AG04450 (cell line): ENCODE measurements around the gene NSMF. TPM values are rescaled to one million over a fixed set of nuclear protein-coding genes. Genes with fewer than 3 reads are reported as not detected.
A peak's percentile ranks its signal among the peaks of the same experiment; 100 is the strongest.

Source experiments
- CTCF ChIA-PET: fragments of 300-600, 350-600 bp; formaldehyde crosslinking; extraction: SDS; loops from one replicate; lab custom pipeline; 2022; ENCODE audit warnings: antibody characterized with exemption, inconsistent platforms; lab: Charles Lee
- POLR2A ChIA-PET: fragments of 350-600 bp; formaldehyde crosslinking; extraction: SDS; loops from one replicate; lab custom pipeline; 2021; ENCODE audit warnings: antibody characterized with exemption, inconsistent platforms; lab: Yijun Ruan, JAX
- DNase-seq: peaks from one replicate; pipeline ENCODE4 v3.0.0-alpha.2; 2011; ENCODE audit warnings: low read depth, low spot score
- H3K27ac ChIP-seq: one replicate; pipeline ENCODE4 v1.5.1; 2012; ENCODE audit warnings: low read depth, low read length, control low read depth
- H3K27me3 ChIP-seq: one replicate; pipeline ENCODE4 v1.6.0; 2012; ENCODE audit warnings: low read length; ENCODE audit not compliant: control insufficient read depth, insufficient read depth
- H3K4me3 ChIP-seq: 2 replicates; pipeline ENCODE4 v1.5.1; 2011; ENCODE audit warnings: mild to moderate bottlenecking, low read depth, low read length, control low read depth
- H3K9me3 ChIP-seq: 2 replicates; pipeline ENCODE4 v1.5.1; 2012; ENCODE audit warnings: low read length; ENCODE audit not compliant: control insufficient read depth, insufficient read depth
- CTCF ChIP-seq: IDR thresholded peaks from 2 replicates; pipeline ENCODE4 v1.5.1; 2011; ENCODE audit warnings: low read depth, low read length, control low read depth, inconsistent platforms
- polyA plus RNA-seq: library from polyadenylated mRNA; depleted of rRNA; stranded (reverse); fragments of >200 nt; gene quantifications from 2 replicates; pipeline ENCODE4 v1.2.3, GENCODE V29; 2011

NSMF gene
- polyA plus RNA-seq, 1 experiment, result 20.7 TPM

GRCh38 chr9:137428841-137429545 is 30.1 kb downstream of the NSMF start:
- DNase-seq, result no peak
- peaks cover 5% of the 10 kb centered on the region; the same call in 1 of the 2 replicates for H3K9me3 ChIP-seq
- H3K27ac ChIP-seq, result no peak overlapping the region
- TF ChIP-seq CTCF, result no peak
- H3K27me3 ChIP-seq, result peaks cover 4% of the 10 kb centered on the region
- POLR2A ChIA-PET, result interaction anchor here (0.9 kb wide), 1 partner anchor 188 kb away, joined by 3 read pairs; no protein-coding TSS in a partner anchor
- no peak overlapping the region for H3K4me3 ChIP-seq
- CTCF ChIA-PET, result no interaction called here

- 0 out of 2 replicates have a peak, but pooled peaks have one; percentile 2 for TF ChIP-seq CTCF
- ChIA-PET CTCF (no interaction called here), POLR2A (interaction anchor here (0.9 kb wide), 1 partner anchor 188 kb away, joined by 3 read pairs; no protein-coding TSS in a partner anchor)
Observed at GRCh38 chr9:137428311-137428630, 30.9 kb downstream of the NSMF start.

DNA sequence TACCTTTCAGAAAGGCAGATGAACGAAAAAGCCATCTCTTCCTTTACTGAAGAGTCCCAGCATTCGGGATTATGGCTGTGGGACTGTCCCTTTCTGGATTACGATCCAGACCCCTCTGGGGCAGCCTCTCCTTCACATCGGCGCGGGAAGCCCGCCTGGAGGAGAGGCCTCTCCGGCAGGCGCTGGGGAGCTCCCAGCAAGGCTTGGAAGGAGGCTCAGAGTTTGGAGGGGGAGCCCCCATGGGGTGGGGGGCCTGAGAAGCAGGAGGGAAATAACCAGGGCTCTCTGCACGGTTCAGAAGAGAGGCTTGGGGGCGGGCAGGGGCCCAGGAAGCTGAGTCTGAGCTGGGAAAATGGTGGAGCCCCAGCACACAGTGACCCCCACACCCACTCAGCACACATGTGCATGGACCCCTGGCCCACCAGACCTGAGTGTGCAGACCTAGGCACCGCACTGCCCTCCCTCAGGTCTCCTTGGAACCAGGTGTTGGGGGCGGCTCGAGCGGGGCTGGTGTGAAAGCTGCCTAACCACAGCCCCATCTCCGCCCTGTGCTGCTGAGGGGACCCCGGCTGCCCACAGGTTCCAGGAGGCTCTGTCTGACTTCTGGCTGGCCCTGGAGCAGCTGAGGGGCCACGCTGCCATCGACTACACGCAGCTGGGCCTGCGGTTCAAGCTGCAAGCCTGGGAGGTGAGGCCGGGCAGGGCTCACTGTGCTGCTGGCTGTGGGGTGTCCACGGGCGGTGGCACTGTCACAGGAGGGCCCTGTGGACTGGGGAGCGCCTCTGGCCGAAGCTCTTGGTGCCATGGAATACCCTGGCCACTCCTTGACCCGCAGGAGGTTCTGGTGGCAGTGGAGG is 31.5 kb downstream of the NSMF start:
- peaks cover 4% of the 10 kb centered on the region for H3K27me3 ChIP-seq
- H3K4me3 ChIP-seq, result no peak overlapping the region
- H3K9me3 ChIP-seq, result peaks cover 5% of the 10 kb centered on the region; the same call in 1 of the 2 replicates
- TF ChIP-seq CTCF, result no peak
- no peak for DNase-seq
- POLR2A ChIA-PET, result interaction anchor here (0.9 kb wide), 1 partner anchor 187 kb away, joined by 3 read pairs; no protein-coding TSS in a partner anchor
- H3K27ac ChIP-seq, result no peak overlapping the region
- CTCF ChIA-PET, result interaction anchor here (1.0 kb wide), 1 partner anchor 16 kb away, joined by 3 read pairs; no protein-coding TSS in a partner anchor

More at GRCh38 chr9:137428311-137428630, 30.9 kb downstream of the NSMF start:
- H3K4me3 ChIP-seq, result no peak overlapping the region
- H3K27me3 ChIP-seq, result peaks cover 4% of the 10 kb centered on the region
- DNase-seq, result no peak
- no peak overlapping the region for H3K27ac ChIP-seq
- H3K9me3 ChIP-seq, result peaks cover 5% of the 10 kb centered on the region; the same call in 1 of the 2 replicates

GRCh38 chr9:137426018-137426681 is 33.0 kb downstream of the NSMF start:
- POLR2A ChIA-PET, result no interaction called here
- H3K4me3 ChIP-seq, result no peak overlapping the region
- no peak overlapping the region for H3K27ac ChIP-seq
- no peak for TF ChIP-seq CTCF
- H3K27me3 ChIP-seq, result peaks cover 4% of the 10 kb centered on the region
- H3K9me3 ChIP-seq, result peaks cover 5% of the 10 kb centered on the region; the same call in 1 of the 2 replicates
- no peak for DNase-seq
- CTCF ChIA-PET, result no interaction called here
